ENCODE results near the gene LRP1.
A peak's percentile ranks its signal among the peaks of the same experiment; 100 is the strongest.
"Not testable (repeated sequence)": the region's sequence is repeated elsewhere in the genome, so short reads cannot be mapped to it uniquely, and the experiment has no call there.

LRP1 gene

GRCh38 chr12:57112492-57113294, 15.6 kb upstream of the LRP1 start:
- DNase-seq = no peak

- no peak for DNase-seq
Measured at GRCh38 chr12:57116580-57117281, 11.6 kb upstream of the LRP1 start.

- no peak for DNase-seq
Measured at GRCh38 chr12:57118711-57119271, 9.5 kb upstream of the LRP1 start.

- DNase-seq = no peak
Measured at GRCh38 chr12:57119294-57120085, 8.8 kb upstream of the LRP1 start.

GRCh38 chr12:57120718-57121117, 7.6 kb upstream of the LRP1 start:
- not testable (repeated sequence) for DNase-seq

GRCh38 chr12:57123813-57124212, 4.5 kb upstream of the LRP1 start:
- DNase-seq = no peak

- peak; percentile 75 for DNase-seq
Measured at GRCh38 chr12:57124261-57124877, 3.9 kb upstream of the LRP1 start.

GRCh38 chr12:57126061-57126460, 2.2 kb upstream of the LRP1 start:
- DNase-seq = no peak

GRCh38 chr12:57126561-57126960, 1.7 kb upstream of the LRP1 start:
- no peak for DNase-seq

GRCh38 chr12:57127101-57127725, 1.1 kb upstream of the LRP1 start:
- DNase-seq = peak; percentile 23

- DNase-seq = no peak
Measured at GRCh38 chr12:57128519-57129247, 400 bp downstream of the LRP1 start.

GRCh38 chr12:57129321-57129842, 1.1 kb downstream of the LRP1 start:
- no peak for DNase-seq

GRCh38 chr12:57129889-57130288, 1.6 kb downstream of the LRP1 start:
- no peak for DNase-seq

GRCh38 chr12:57130941-57131340, 2.7 kb downstream of the LRP1 start:
- no peak for DNase-seq

- DNase-seq = no peak
Measured at GRCh38 chr12:57131896-57132744, 3.8 kb downstream of the LRP1 start.

- DNase-seq = no peak
Measured at GRCh38 chr12:57133013-57133569, 4.8 kb downstream of the LRP1 start.

- no peak for DNase-seq
Measured at GRCh38 chr12:57133916-57134315, 5.6 kb downstream of the LRP1 start.

- no peak for DNase-seq
Measured at GRCh38 chr12:57134949-57135348, 6.7 kb downstream of the LRP1 start.

- no peak for DNase-seq
Measured at GRCh38 chr12:57135527-57136326, 7.4 kb downstream of the LRP1 start.

All from effector CD4-positive, alpha-beta T cell (primary cell).